GM18873 (cell line): ENCODE data around the gene CEP131.
"Not testable (repeated sequence)": the region's sequence is repeated elsewhere in the genome, so short reads cannot be mapped to it uniquely, and the experiment has no call there.

Experiments
- ATAC-seq: cut with Tn5 transposase; IDR thresholded peaks from one replicate; pipeline ENCODE4 v1.9.1; 2021; ENCODE audit warnings: mild to moderate bottlenecking, moderate library complexity, moderate number of reproducible peaks; ENCODE audit not compliant: unreplicated experiment, low FRiP score

Gene CEP131

GRCh38 chr17:81157848-81158687 is 64.7 kb downstream of the CEP131 start:
- no peak for ATAC-seq

DNA sequence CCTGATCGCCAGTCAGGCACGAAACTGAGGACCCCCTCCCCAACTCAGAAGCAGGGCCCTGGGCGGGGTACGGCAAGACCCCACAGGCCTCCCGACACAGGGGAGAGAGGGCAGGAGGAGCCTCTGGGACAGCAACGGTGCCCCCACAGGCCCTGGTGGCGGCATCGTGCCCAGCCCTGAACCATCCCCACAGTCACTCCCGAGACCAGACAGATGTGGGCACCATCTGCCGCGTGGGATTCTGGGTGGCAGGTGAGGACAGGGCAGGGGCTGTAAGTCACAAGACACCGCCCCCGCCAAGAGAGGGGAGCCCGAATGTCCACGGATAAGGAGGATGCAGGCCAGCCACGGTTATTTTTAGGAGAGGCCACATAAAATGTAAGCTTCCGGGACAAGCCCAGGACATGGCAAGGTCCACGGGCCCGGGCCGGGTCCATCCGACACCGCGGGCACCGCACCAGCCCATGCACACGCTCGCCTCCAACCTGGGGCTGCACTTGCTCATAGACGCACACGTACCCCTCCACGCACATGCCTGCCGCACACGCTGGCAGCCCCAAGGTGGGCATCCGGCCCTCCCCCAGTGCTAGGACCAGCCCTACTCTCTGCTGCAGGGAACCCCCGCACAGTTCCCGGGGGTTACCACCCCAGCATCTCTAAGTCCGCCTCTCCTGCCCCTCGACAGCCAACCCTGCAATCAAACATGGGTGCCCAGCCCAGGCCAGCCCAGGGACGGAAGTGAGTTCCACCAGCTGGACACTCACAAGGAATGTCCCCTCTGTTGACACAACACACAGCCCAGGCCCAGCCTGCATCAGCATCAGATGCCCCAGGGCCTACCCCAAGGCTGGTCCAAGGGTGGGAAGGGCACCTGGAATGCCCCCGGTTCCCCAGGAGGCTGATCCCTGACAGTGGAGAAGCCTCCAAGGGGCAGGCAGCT is 65.6 kb downstream of the CEP131 start:
- ATAC-seq: no peak

DNA sequence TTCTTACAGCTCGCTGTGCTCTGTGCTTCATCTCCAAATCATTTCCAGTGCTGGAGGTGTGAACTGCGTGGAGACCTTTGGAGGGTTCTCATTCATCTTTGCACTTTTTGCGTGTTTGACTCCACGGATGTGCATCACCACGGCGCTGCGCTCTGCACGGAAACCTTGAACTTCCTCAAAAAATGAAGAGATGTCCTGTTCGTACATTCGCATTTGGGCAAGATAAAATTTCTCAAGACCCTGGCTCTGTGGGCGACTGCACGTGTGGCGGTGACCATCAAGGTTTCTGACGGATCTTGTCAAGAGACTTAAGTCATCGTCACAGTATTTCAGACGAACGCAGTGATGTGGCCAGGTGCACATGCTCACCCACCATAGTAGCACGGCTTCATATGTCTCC is 67.8 kb downstream of the CEP131 start:
- no peak for ATAC-seq

DNA sequence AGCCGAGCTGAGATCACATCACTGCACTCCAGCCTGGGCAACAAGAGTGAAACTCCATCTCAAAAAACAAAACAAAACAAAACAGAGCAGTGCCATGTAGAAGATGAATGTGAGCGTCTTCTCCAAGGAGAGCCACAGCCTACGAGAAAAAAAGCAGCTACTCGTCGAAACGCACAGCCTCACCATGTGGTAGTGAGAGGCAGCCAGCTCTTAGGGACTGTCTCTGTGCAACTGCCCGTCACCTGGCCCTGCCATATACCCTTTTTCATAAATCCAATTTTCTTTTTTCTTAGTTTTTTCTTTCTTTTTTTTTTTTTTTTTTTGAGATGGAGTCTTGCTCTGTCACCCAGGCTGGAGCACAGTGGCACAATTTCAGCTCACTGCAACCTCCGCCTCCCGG is 68.7 kb downstream of the CEP131 start:
- ATAC-seq: not testable (repeated sequence)

DNA sequence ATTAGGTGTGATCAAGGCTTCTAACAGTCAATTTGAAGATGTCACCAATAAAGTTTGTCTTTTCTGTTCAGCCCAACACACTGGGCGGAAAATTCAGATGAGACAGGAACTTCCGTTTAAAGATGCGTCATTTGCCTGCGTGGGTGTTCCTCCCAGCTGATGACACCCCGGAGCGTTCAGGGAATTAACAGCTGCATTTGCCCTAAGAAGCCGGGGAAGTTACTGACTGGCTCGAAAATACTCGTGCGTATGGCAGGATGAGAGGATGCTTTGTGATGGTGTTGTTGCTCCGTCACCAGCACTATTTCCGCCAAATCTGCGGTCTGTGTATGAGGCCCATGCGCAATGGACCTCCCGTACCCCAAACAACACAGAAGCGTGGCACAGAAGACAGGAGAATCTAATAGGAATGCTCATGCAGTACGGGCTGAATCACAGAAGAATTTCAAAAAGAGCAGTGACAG is 69.4 kb downstream of the CEP131 start:
- no peak for ATAC-seq

GRCh38 chr17:81152288-81152828 is 70.4 kb downstream of the CEP131 start:
- ATAC-seq: no peak

DNA sequence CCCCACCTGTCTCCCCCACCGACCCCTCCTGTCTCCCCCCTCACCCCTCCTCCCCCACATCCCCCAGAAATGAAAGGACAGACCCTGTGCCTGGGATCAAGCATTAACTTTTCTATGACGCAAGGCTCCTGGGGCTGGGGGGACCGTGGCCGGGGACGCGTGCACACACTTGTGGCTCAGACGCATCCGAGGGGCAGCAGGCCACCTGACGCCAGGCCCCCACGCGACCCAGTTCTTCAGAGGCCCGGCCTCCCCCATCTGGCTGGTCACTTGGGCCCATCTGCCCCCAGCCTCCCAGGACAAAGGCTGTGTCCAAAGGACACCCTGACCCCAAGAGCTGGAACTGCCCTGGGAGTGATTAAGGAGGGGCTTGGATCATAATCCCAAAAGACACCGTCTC is 71.5 kb downstream of the CEP131 start:
- ATAC-seq: no peak

GRCh38 chr17:81150377-81151077 is 72.2 kb downstream of the CEP131 start:
- no peak for ATAC-seq

DNA sequence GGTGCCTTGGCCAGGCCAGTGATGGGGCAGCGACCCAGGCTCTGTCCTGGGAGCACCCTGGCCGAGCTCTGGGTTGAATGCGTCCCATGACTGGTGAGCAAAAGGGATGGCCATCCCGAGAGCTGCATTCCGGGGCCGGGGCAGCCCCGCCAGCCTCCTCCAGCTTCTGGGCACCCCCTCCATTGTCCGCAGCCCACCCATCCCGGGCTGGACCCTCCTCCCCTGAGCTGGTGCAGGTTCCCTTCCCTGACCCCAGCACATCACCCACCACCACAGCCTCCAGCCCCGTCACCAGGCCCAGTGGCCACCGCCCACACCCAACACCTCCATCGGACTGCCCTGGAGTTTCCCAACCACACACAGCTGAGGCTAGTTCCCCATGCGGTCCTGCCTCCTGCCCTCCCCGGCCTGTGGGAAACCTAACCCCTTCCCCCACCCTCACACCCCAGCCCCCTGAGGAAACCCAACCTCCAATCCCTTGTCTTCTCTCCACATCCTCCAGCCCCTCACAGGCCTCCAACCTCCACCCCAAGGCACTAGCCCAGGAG is 73.7 kb downstream of the CEP131 start:
- no peak for ATAC-seq

DNA sequence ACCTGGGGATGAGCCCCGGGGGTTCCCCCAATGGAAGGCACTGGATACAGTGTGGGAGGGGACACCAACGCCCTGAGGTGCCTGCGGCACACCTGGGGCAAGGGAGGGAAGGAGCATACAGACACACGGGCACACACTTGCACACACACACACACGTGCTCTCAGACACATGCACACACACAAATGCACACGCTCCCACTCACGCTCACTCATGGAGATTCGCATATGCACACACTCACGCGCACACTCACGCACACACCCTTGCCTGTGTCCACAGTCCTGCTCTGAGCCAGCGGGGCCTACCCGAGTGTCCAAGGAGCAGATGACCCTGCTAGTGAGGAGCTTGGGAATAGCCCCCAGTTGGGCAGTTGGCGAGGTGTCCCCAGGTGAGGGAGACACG is 74.2 kb downstream of the CEP131 start:
- ATAC-seq: no peak

- no peak for ATAC-seq
Measured at GRCh38 chr17:81147701-81148100, 75.1 kb downstream of the CEP131 start.

DNA sequence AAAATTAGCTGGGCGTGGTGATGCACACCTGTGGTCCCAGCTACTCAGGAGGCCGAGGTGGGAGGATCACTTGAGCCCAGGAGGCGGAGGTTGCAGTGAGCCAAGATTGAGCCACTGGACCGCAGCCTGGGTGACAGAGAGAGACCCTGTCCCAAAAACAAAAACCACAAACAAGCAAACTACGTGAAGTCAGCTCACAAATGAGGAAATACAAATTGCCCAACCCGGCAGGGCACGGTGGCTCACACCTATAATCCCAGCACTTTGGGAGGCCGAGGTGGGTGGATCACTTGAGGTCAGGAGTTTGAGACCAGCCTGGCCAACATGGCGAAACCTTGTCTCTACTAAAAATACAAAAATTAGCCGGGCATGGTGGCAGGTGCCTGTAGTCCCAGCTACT is 76.6 kb downstream of the CEP131 start:
- not testable (repeated sequence) for ATAC-seq

GRCh38 chr17:81144423-81144781 is 78.4 kb downstream of the CEP131 start:
- no peak for ATAC-seq

DNA sequence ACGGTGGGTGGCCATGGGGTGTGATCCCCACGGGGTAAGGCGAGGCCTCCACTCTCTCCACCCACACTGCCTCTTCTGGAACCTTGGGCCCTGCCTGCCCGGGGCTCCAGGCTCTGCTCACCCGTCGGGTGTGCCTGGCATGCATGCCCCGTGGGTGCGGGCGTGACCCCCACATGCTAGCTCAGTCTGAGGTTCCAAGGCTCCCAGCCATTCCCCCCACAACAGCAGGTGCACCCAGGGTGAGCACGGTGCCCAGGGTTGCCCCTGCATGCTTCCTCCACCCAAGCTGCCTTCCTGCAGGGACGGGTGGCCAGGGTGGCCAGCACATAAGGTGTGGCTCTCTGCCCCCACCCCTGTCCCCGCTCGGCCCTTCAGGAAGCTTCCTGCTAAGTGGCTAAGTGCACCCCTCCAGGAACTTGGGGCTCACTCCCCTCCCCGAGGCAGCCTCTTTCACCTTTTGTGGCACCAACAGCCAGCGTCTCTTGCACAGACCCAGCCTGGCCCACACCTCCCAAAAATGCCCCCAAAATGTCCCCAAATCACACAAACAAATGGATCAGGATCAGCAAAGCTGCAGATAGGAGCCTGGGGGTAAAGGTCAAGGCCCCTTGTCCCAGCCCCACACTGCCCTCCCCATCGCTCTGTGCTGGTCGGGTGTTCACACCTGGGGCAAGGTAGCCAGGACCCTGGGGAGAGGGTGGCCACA is 78.9 kb downstream of the CEP131 start:
- ATAC-seq: no peak

GRCh38 chr17:81143200-81143527 is 79.6 kb downstream of the CEP131 start:
- no peak for ATAC-seq

GRCh38 chr17:81142301-81143199 is 80.2 kb downstream of the CEP131 start:
- no peak for ATAC-seq

- ATAC-seq: no peak
Measured at GRCh38 chr17:81140695-81141094, 82.1 kb downstream of the CEP131 start.

- no peak for ATAC-seq
Measured at GRCh38 chr17:81140018-81140417, 82.7 kb downstream of the CEP131 start.
